ENCODE data around the gene CA6.
"Not testable (repeated sequence)": the region's sequence is repeated elsewhere in the genome, so short reads cannot be mapped to it uniquely, and the experiment has no call there.

CA6 gene

GRCh38 chr1:9018333-9018732 is 72.7 kb downstream of the CA6 start:
- DNase-seq (ENCODE audit: low read depth), result no peak
- no peak overlapping the region for H3K4me3 ChIP-seq (ENCODE audit: low read length)
- TF ChIP-seq CTCF (IDR thresholded peaks at IDR 0.05; ENCODE audit: insufficient read depth, low read depth, low read length, missing control alignments), result no peak

- TF ChIP-seq CTCF (IDR thresholded peaks at IDR 0.05; ENCODE audit: insufficient read depth, low read depth, low read length, missing control alignments), result no peak
- DNase-seq (ENCODE audit: low read depth), result no peak
- no peak overlapping the region for H3K4me3 ChIP-seq (ENCODE audit: low read length)
Observed at GRCh38 chr1:9019896-9020295, 74.2 kb downstream of the CA6 start.

GRCh38 chr1:9020305-9020704 is 74.6 kb downstream of the CA6 start:
- no peak for TF ChIP-seq CTCF (IDR thresholded peaks at IDR 0.05; ENCODE audit: insufficient read depth, low read depth, low read length, missing control alignments)
- DNase-seq (ENCODE audit: low read depth), result no peak
- no peak overlapping the region for H3K4me3 ChIP-seq (ENCODE audit: low read length)

- not testable (repeated sequence) for H3K4me3 ChIP-seq (ENCODE audit: low read length); DNase-seq (ENCODE audit: low read depth)
Observed at GRCh38 chr1:9022026-9022738, 76.5 kb downstream of the CA6 start.

- no peak overlapping the region for H3K4me3 ChIP-seq (ENCODE audit: low read length)
- DNase-seq (ENCODE audit: low read depth), result no peak
- no peak for TF ChIP-seq CTCF (IDR thresholded peaks at IDR 0.05; ENCODE audit: insufficient read depth, low read depth, low read length, missing control alignments)
Observed at GRCh38 chr1:9022773-9023172, 77.1 kb downstream of the CA6 start.
